Measurements from ENCODE around the gene PPFIBP1. TPM values are rescaled to one million over a fixed set of nuclear protein-coding genes. Genes with fewer than 3 reads are reported as not detected.
A peak's percentile ranks its signal among the peaks of the same experiment; 100 is the strongest.

PPFIBP1 gene
- total RNA-seq, 1 donor, result 179 TPM

DNA sequence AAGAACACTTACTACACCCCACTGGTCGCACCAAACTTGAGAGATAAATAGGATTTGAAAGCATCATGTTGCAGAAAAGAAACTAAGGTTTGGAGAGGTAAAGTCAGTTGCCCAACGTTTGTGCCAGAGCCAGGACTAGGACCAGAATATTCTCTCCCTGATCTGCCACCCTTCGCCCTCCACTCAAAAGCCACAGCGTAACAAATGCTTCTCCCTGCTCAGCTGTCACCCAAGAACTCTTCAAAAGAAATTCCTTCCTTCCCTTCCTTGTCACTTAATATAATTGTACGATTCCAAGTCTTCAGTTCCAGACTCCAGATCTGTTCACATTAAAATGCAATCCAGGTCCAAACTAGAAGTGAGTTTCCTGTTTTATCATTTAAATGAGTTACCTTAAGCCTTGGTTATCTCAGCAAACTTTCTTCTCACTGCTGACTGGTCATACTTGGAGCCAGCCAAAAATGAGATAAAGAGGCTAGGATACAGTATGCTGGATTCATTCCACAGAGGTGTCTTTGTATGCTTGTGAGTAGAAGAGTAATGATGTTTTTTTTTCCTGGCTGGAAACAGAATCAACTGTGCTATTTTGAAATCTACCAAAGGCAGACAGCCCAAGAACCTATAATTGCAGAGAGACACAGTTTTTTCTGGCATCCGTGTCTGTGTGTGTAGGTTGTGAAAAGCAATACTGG lies 12.8 kb upstream of the PPFIBP1 start:
- Histone ChIP-seq H3K79me2 (ENCODE audit: insufficient read depth, low read length) (no peaks in the 10 kb centered on the region), H3K4me1 (ENCODE audit: insufficient read depth, low read length) (peaks cover 10% of the 10 kb centered on the region), H2AFZ (ENCODE audit: low read length) (peak overlapping the region; percentile 30), H4K20me1 (ENCODE audit: insufficient read depth, low read length) (no peaks in the 10 kb centered on the region), H3K4me2 (ENCODE audit: insufficient read depth, low read length) (peak overlapping the region; percentile 49), H3K36me3 (ENCODE audit: insufficient read depth, low read length) (no peaks in the 10 kb centered on the region), H3K4me3 (ENCODE audit: insufficient read depth, low read length) (no peak overlapping the region), H3K9me3 (ENCODE audit: low read depth, low read length) (no peaks in the 10 kb centered on the region), H3K27ac (ENCODE audit: low read depth, low read length) (peak overlapping the region; percentile 13), H3K27me3 (ENCODE audit: insufficient read depth, low read length) (no peaks in the 10 kb centered on the region)
- DNase-seq (ENCODE audit: insufficient read length, low spot score, missing footprints), result no peak
- TF ChIP-seq, protein P1, sequence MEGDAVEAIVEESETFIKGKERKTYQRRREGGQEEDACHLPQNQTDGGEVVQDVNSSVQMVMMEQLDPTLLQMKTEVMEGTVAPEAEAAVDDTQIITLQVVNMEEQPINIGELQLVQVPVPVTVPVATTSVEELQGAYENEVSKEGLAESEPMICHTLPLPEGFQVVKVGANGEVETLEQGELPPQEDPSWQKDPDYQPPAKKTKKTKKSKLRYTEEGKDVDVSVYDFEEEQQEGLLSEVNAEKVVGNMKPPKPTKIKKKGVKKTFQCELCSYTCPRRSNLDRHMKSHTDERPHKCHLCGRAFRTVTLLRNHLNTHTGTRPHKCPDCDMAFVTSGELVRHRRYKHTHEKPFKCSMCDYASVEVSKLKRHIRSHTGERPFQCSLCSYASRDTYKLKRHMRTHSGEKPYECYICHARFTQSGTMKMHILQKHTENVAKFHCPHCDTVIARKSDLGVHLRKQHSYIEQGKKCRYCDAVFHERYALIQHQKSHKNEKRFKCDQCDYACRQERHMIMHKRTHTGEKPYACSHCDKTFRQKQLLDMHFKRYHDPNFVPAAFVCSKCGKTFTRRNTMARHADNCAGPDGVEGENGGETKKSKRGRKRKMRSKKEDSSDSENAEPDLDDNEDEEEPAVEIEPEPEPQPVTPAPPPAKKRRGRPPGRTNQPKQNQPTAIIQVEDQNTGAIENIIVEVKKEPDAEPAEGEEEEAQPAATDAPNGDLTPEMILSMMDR (IDR thresholded peaks at IDR 0.05; ENCODE audit: extremely low read depth, low read depth, low read length), result no peak

DNA sequence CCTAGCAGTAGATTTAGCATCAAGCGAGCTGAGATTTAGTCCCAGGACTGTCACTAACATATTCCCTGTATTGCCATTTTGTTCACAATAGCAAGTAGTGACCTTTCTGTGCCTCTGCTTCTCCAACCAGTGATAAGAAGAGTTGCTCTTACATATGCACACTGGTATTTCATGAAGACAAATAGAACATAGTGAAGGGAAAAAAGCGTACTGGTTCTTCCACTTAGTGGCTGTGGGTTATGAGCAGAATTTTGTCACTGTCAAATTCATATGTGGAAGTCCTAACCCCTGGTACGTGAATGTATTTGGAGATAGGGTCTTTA lies 12.3 kb upstream of the PPFIBP1 start:
- no peaks in the 10 kb centered on the region for H3K79me2 ChIP-seq (ENCODE audit: insufficient read depth, low read length)
- no peak overlapping the region for H2AFZ ChIP-seq (ENCODE audit: low read length)
- no peaks in the 10 kb centered on the region for H4K20me1 ChIP-seq (ENCODE audit: insufficient read depth, low read length)
- H3K4me3 ChIP-seq (ENCODE audit: insufficient read depth, low read length), result no peak overlapping the region
- no peaks in the 10 kb centered on the region for H3K27me3 ChIP-seq (ENCODE audit: insufficient read depth, low read length)
- peak overlapping the region; percentile 49 for H3K4me2 ChIP-seq (ENCODE audit: insufficient read depth, low read length)
- no peak for DNase-seq (ENCODE audit: insufficient read length, low spot score, missing footprints)
- TF ChIP-seq, protein P1 (IDR thresholded peaks at IDR 0.05; ENCODE audit: extremely low read depth, low read depth, low read length), result no peak
- H3K9me3 ChIP-seq (ENCODE audit: low read depth, low read length), result no peaks in the 10 kb centered on the region
- peak overlapping the region; percentile 13 for H3K27ac ChIP-seq (ENCODE audit: low read depth, low read length)
- peaks cover 10% of the 10 kb centered on the region for H3K4me1 ChIP-seq (ENCODE audit: insufficient read depth, low read length)
- H3K36me3 ChIP-seq (ENCODE audit: insufficient read depth, low read length), result no peaks in the 10 kb centered on the region

DNA sequence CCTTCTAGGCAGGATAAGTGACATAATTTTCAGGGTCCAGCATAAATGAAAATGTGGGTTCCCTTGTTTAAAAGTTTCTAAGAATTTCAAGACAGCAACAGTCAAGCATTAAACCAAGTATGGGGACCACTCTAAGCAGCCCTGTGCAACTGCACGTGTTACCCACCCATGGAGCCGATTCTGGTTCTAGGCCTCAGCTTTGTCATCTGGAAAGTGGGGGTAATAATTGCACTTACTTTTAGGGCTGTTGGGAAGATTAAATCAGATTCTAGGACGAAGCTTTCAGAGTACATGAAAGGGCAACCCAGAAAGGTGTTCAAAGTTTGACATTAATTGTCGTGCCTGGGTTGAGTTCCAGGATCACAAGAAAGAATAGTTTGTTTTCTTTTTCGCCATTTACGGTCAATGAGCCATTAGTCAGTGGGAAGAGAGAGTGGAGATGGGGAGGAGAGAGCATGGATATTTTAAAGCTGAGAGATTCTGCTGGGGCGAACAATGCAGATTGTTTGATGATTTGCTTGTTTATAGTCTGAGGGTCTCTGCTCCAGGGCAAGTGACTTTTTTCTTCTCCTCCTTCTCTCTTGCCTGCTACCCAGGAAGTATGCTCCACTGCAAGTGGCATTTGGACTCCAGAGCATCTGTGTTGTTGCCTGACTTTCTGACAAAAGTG lies 10.7 kb upstream of the PPFIBP1 start:
- Histone ChIP-seq H2AFZ (ENCODE audit: low read length) (no peak overlapping the region), H3K27ac (ENCODE audit: low read depth, low read length) (no peak overlapping the region), H3K4me3 (ENCODE audit: insufficient read depth, low read length) (no peak overlapping the region), H3K27me3 (ENCODE audit: insufficient read depth, low read length) (no peaks in the 10 kb centered on the region), H3K4me1 (ENCODE audit: insufficient read depth, low read length) (peaks cover 10% of the 10 kb centered on the region), H3K36me3 (ENCODE audit: insufficient read depth, low read length) (no peaks in the 10 kb centered on the region), H3K79me2 (ENCODE audit: insufficient read depth, low read length) (no peaks in the 10 kb centered on the region), H3K4me2 (ENCODE audit: insufficient read depth, low read length) (no peak overlapping the region), H4K20me1 (ENCODE audit: insufficient read depth, low read length) (no peaks in the 10 kb centered on the region), H3K9me3 (ENCODE audit: low read depth, low read length) (no peaks in the 10 kb centered on the region)
- no peak for DNase-seq (ENCODE audit: insufficient read length, low spot score, missing footprints)
- TF ChIP-seq, protein P1 (IDR thresholded peaks at IDR 0.05; ENCODE audit: extremely low read depth, low read depth, low read length), result no peak

- peaks cover 13% of the 10 kb centered on the region for H3K4me1 ChIP-seq (ENCODE audit: insufficient read depth, low read length)
- no peak overlapping the region for H3K4me3 ChIP-seq (ENCODE audit: insufficient read depth, low read length)
- H3K4me2 ChIP-seq (ENCODE audit: insufficient read depth, low read length), result no peak overlapping the region
- no peaks in the 10 kb centered on the region for H4K20me1 ChIP-seq (ENCODE audit: insufficient read depth, low read length)
- no peaks in the 10 kb centered on the region for H3K36me3 ChIP-seq (ENCODE audit: insufficient read depth, low read length)
- H3K9me3 ChIP-seq (ENCODE audit: low read depth, low read length), result no peaks in the 10 kb centered on the region
- H3K79me2 ChIP-seq (ENCODE audit: insufficient read depth, low read length), result no peaks in the 10 kb centered on the region
- TF ChIP-seq, protein P1 (IDR thresholded peaks at IDR 0.05; ENCODE audit: extremely low read depth, low read depth, low read length), result no peak
- no peaks in the 10 kb centered on the region for H3K27me3 ChIP-seq (ENCODE audit: insufficient read depth, low read length)
- no peak for DNase-seq (ENCODE audit: insufficient read length, low spot score, missing footprints)
- H2AFZ ChIP-seq (ENCODE audit: low read length), result no peak overlapping the region
- no peak overlapping the region for H3K27ac ChIP-seq (ENCODE audit: low read depth, low read length)
Measured at GRCh38 chr12:27515671-27516070, 8.3 kb upstream of the PPFIBP1 start.
